CD4-positive, alpha-beta T cell treated with Interleukin-2 at 100 ng/mL for 4 hours (primary cell): ENCODE data around the gene TCF7L2.

Source experiments
- DNase-seq: peaks from one replicate; pipeline ENCODE4 v3.0.0-alpha.2; 2020; ENCODE audit warnings: low spot score

Gene TCF7L2

DNA sequence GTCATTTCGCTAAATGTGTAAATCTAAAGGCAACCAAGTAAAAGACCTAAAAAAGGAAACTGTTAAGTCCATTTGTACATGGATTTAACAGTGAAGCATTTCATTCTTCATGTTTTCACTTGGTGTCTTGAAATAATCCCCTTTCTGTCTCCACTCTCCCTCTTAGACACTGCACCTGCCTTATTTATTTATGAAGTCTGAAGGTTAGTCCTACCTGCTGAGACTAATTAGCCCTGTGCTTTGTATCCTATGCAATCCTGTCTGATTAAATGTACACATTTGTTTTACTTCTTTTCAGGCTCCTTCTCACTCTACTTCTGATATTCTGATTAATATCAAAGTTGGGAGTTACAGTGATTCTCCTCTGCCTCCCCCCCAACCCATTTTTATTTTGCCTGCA, 1.9 kb upstream of the TCF7L2 start:
- DNase-seq, result no peak

DNA sequence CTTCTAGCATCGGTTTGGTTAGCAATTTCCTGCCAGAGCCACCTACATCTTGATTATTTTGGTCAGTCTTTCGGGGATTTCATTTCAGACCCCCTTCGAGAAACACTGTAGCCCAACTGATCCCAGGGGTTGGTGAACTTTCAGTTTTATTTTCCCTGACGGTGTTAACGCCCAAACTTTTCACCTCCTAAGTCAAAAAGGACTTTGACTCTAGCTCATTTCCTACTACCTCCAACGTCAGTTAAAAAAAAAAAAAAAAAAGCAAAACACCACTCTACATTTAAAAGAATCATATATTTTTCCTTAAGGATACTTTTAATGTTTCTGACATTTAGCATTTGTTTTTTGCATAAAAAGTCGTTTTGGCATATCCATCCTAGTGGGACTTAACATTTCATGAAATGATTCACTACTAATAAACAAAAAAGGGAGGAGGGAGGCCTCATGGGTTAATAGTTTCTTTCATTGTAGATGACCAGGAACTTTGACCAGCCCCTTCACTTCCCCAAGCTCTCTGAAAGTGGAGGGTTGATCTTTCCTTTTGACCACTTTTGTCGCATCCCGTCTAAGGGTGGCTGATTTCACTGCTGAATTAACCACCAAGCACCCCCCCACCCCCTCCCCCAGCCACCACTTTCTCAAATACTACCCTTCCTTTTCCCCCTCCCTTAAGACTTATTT, 764 bp upstream of the TCF7L2 start:
- no peak for DNase-seq

DNA sequence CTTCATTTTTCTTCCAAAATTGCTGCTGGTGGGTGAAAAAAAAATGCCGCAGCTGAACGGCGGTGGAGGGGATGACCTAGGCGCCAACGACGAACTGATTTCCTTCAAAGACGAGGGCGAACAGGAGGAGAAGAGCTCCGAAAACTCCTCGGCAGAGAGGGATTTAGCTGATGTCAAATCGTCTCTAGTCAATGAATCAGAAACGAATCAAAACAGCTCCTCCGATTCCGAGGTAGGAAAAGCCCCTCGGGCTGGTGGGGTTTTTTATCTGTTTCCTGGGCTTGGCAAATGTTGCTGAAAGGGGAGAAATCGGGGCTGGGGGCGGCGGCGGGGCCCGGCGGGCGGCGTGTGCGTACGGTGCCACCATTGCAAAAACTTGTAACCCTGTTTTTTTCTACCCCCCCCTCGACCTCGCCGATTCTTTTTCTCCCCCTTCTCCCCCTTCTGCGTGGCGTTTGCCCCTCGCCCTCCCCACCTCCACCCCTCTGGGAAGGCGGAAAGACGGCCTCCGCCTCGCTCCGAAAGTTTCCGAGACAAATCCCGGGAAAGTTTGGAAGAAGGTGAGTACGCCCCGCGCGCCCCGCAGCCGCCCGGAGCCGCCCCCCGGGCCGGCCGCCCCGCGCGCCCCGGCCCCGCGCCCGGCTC, 789 bp downstream of the TCF7L2 start:
- DNase-seq, result peak; percentile 7

DNA sequence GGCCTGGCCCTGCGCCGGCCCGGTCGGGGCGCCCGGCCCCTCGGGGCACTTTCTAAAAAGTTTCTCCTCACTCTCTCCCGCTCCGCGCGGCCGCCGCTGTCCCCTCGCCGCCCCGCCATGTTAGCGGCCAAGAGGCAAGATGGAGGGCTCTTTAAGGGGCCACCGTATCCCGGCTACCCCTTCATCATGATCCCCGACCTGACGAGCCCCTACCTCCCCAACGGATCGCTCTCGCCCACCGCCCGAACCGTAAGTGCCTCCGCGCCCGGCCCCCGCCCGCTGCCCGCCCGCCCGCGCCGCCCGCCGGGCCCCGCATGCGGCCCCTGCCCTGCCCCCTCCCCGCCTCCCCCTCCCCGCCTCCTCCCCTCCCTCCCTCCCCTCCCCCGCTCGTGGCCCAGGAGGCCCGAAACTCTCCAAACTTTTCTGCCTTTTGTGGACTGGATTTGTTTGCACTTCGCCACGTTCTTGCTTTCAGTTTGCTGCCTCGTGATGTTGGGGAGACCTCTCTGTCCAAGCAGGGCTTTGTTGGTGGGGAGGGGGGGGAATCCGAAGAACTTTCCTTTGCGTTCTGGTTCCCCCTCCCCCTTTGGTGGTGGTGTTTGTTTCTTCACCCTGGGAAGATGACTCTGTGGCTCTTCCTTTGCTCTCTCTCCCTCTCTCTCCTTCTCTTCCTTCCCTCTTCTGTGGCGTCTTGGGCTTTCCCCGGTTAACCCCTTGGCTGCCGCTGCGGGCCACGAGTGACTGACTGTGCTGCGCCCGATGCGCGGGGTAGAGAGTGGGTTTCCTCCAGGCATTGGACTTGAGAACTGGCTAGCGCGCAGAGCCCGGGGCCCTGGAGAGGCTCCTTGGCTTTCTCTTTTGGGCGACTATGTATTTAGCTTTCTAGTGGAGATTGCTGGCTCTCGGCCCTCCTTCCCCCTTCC, 1.6 kb downstream of the TCF7L2 start:
- DNase-seq, result peak; percentile 30

DNA sequence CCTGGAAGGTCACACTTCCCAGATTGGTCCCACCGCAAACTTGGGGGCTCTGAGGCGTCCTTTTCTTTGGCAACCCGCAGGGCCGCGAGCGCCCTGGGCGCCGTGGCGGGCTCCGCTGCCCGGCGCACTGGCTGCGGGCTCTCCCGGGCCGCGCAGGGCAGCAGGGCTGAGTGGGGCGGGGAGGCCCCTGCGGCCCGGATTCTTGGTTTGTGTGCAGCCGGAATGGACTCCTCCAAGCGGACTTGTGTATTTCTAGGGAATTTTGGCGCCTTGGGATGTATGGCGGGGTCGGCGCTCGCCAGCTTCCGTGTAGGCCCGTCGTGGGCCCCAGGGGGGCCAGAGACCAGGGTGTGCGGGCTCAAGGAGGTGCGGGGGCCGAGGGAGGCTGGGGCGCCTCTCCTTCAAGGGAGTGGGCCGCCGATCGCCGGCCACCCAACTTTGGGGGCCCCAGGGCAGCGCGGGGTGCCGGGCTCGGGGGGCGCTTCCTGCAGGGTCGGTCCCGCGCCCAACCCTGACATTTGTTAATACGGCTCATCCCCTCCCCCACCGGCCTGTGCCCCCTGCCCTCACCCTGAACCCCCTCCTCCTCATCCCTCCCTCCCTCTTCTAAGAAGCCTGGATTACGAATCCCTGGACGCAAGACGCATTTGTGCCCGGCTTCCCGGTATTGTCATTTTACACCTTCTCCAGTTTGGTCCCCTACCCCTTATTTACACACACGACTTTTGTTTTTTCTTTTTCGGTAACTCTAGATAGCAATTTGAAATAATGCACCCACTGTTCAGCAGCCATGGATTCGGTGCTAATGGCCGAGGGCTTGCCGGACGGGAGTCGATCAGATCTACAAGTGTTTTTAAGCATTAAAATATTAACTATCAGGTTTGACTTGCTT, 2.5 kb downstream of the TCF7L2 start:
- DNase-seq, result no peak

DNA sequence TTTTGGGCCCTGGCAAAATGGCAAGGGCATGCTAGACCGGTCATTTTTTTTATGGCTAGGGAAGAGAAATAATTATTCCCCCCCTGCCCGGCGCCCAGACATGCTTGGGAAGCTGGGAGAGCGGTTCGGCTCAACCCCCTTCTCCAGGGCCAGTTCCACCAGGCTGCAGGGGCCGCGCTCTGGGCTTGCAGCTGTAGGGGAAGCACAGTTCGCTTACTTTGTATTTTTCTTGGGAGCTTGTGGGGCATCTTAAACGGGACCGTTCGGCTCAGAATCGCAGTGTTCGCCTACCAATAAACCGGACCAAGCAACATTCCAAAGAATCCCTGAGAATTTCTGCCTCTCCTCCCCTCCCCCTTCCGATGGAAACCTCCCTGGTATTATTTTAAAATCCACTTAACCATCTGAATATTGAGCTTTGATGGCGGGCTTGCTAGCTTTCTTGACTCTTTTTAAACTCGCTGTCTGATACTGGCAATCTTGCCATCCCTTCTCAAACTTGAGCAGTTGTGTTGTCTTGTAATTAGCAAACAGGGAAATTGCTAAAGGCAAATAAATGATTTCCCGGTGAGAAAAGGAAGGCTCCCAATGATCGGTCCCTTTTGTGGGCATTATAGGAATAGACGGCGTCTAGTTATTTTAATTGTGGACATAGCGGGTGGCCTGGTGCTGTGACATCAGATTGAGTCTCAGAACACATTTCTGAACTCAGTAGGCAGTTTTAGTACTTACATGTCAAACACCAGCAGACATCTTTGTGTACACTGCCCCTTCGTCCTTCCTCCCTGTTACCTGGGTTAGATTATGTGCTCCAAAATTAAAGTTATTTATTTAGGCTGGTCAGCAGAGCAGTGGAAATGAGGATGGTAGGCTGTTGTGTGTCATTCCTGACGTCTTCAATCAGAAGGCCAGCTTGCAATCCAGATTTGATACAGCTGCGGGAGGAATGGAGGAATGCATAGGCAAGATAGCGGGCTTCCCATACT, 3.4 kb downstream of the TCF7L2 start:
- DNase-seq, result no peak

DNA sequence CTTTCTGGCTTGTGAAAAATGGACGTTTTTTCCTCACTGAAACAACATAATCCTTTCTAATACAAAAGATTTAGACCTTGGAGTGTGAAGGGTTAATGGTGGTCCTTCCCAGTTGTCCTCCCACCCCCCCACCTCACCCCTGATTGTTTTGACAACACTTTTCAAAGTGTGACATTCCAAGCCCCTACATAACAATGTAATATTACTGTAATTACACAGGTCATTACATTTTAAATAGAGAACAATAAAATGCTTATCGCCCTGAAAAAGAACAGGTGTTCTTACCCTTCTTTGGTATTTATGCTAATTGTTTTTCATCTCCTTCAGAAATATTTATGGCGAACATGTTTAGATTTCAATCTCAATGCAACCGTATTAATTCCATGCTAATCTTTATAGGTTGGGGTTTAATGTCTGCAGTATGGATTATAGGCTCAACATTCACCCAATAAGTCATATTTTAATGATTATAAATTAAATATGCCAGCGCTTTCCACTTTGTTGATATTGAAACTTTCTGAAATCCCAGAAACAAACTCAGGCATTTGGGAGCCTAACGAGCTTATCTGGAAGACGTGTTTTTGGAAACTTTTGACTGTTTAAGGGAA, 5.0 kb downstream of the TCF7L2 start:
- no peak for DNase-seq

DNA sequence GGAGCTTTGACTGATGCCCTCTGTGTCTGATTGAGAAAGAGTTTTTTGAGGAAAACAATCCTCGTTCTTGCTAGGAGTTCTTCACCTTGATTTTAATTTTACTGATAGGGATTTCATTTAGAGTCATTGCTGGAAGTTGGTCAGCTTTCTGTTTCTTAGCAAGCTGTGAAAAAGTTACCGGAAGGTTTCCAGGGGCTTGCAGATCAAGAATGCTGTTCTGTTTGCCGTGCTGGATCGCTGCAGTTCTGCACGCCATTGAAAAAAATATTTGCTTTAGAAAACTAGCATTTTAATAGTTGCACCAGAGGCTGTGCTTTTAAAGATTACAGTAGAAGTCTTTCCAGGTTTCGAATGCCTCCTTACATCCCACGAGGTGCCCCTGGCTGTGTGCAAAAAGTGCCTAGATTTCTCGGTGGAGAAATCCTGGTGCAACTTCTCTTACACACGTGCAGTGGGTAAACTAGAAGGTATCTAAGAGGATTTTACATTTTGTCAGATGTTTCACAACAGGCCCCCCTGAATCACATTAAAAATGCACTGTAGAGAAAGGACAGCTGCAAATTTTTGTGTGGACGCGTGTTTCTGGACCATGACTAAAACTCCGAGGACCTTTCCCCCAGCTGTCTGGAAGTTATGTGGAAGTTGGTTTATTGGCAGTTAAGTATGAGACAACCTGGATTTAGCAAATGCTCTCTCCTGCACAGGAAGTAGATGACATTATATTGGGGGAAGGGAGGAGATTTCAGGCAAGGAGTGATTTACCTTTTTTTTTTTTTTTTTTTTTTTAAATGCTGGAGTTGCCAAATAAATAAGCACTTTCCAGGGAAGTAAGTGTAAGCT, 5.8 kb downstream of the TCF7L2 start:
- no peak for DNase-seq

DNA sequence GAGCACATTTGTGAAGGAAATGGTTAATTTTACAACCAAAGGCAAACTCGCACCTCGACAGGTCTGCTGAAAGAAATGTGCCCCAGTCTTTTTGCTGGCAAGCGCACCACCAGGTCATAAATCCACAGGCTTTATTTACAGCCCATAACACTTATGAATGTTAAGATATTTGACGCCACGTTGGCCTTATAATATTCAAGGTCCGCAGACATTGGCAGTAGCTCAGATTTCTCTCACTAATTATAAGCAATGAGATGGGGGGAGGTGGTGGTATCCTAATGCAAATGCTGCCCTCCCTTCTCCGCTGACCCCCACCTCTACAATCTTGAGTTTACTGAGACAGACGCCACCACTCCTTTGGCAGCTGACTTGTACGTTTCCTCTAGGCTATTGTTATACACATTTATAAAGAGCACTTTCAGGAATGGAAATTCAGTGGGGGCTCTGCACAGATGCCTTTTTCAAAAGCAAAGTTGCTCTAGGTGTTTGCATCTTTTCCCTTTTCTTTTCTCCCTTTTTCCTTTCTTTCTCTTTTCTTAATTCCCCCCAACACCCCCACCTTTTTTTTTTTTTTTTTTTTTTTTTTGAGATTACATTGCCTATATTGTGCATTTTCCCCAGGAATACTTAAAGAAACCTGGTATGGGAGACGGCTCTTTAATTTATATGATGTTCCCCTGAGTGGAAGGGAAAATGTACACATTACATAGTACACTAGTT, 6.7 kb downstream of the TCF7L2 start:
- DNase-seq, result no peak

DNA sequence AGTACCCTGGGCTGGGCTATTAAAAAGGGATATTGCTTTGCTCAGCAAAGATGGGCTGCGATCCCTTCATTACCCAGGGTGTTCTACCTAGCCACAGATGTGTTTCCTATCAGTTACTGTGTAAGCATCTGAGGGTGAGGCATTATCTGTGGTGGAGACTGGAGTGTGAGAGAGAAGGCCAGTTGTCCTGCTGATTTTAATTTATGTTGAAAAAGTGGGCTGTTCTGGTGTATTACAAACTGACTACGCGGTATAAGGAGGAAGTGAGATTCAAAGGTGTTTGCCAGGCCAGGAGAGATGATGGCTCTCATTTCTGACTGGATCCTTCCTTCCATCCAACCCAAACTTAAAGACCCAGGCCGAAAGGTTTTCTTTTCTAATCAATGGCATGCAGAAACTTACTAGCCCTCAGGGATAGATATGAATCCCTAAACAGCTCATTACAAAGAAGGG, 7.6 kb downstream of the TCF7L2 start:
- DNase-seq, result no peak

DNA sequence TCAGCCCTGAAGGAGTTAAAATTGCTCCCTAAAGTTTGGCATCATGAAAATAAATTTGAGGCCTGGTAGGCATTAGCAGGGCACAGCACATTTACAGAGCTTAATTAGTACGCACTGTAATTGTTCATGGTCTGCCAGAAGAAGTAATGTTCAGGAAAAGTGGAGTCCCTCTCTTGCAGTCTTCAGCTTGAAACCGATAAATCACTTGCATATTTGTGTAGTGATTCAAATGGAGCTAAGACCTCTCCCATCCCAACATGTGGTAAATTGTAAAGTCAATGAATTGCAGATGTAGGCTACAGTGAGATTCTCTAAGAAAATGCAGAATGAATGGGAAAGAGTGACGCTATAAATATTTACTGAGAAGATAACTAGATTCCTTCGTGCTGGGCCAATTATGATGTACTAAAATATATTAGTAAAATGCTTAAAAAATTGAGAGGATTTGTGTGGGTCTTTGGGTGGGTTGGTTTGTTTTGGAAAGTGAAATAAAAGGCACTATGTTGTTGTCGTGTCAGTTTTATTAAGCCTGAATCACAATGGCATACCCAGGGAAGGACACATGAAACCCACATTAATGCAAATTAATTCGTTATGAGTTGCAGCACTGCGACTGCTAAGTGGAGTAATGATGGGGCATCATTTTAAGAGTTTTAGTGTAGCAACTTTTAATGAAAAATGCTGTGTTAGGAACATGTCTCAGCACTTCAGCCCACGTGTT, 8.4 kb downstream of the TCF7L2 start:
- no peak for DNase-seq

DNA sequence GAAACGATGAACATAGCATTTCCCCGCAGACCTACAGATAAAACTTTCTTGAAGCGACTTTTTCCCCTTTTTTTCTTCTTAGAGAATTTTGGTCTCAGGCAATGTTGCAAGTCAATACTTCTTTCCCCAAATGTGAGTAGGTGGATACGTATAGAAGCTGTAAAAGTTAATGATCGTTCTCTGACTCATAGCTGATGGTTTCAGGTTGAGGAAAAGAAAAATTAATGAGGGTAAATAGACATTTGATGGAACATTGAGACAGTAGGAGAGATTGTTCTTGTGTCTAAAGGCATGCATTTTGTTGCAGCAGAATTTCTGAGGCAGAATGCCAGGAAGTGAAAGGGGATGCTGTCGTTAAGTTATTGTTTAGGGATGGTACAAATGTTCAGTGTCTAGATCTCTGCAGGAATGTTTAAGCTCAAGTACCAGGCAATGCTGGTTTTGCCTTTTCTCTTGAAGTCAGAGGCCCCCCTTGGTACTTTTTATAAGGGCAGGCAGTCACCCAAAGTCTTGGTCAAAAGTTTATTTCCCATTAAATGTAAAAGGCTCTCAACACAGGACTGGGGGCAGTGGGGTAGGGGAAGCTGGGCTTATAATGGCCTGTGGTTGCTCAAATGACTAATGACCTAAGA, 9.3 kb downstream of the TCF7L2 start:
- DNase-seq, result no peak

DNA sequence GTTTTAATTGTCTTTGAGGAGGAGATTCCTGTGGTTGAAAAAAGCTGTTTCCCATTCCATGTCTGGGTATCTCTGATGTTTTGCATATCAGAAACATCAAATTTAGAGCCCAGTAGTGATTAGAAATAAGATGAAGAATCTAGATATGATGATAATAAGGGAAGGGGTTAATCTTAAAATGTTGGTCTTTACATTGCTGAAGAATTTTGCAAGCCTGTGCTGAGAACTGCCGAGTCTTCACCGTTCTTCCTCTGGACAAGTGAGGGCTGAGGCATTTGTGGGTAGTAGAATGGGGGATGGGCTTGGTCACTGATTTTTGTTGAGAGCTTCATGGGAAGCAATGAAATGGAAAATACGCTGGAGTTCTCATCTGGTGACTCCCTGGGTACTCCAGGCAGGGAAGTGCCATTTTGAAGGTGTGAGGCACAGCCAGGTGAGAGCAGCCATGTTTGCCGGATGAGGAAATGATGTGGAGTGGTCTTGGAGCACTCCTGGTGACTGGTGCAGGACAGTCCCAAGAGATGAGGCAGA, 10.2 kb downstream of the TCF7L2 start:
- no peak for DNase-seq

DNA sequence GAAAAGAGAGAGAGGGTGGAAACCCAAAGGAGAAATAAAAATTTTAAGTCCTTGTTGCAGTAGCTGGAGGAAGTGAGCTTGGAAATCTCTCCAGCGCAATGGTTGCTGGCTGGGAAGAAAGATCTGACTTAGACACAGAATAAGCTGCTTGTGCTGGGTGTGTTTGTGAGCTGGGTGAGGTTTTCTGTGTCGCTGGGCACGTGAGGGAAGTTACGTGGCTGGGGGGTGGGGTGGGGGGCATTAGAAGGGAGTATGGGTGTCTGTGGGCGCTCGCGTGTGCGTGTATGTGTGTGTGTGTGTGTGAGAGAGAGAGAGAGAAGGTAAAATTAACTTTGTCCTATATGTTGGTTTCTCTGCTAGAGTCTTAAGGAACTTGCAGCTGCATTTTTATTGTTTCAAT, 11.6 kb downstream of the TCF7L2 start:
- no peak for DNase-seq

DNA sequence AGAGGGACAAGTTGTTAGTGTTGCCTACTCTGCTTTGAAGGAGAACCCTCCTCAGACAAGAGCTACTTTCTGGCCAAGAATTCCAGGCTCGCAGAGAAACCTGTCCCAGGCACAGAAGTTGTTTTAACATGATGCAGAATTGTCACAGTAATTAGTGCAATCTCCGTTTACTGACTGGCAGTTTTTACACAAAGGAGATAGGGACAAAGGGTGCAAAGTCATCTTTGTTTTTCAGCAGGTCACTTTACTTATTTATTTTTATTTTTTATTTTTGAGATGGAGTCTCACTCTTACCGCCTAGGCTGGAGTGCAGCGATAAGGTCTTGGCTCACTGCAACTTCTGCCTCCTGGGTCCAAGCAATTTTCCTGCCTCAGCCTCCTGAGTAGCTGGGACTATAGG, 12.3 kb downstream of the TCF7L2 start:
- no peak for DNase-seq

DNA sequence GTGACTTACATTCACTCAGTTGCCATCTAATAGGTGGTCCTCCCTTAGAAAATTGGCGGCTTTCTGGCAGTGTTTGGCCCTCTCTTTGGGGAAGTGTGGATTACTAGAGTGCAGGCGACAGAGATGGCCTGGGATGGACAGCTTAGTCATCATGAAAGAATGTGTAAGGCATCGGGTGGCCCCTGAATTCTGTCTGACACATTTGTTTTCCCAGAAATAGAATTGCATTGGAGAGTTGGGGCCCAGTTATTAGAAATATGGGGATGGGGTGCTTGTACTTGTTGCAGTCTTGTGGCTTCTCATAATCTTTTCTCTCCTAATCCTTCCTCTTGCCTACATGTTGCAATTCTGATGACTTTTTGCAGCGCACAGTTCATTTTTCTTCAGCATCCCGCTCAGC, 13.8 kb downstream of the TCF7L2 start:
- no peak for DNase-seq

DNA sequence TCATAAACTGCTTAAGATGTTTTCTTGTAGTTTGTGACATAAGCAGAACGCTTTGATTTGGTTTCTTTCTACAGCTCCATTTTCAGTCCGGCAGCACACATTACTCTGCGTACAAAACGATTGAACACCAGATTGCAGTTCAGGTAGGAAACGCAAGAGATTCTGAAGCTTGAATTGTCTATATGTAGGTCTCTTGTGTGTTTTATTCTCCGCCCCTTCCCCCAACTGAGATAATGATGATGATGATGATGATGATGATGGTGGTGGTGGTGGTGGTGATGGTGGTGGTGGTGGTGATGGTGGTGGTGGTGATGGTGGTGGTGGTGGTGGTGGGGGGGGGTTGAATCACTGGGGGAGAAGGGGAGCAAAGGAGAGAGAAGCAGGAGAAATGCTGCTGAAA, 14.4 kb downstream of the TCF7L2 start:
- no peak for DNase-seq
